WERI-Rb-1 (cell line): ENCODE data around the gene ZC3H12A.

Source experiments
- DNase-seq: peaks from one replicate; pipeline ENCODE4 v3.0.0-alpha.2; 2020
- H3K27ac ChIP-seq: fragments of 250-450 bp; sonication (Bioruptor Pico); 2 replicates; pipeline ENCODE4 v1.5.1; 2020; ENCODE audit warnings: mild to moderate bottlenecking, moderate library complexity
- H3K27me3 ChIP-seq: fragments of 250-450 bp; sonication (Bioruptor Pico); 2 replicates; pipeline ENCODE4 v1.5.1; 2021; ENCODE audit warnings: mild to moderate bottlenecking, low read depth, moderate library complexity; ENCODE audit not compliant: insufficient read depth, severe bottlenecking
- H3K36me3 ChIP-seq: fragments of 250-450 bp; sonication (Bioruptor Pico); 2 replicates; pipeline ENCODE4 v1.5.1; 2020; ENCODE audit warnings: mild to moderate bottlenecking, moderate library complexity
- H3K4me3 ChIP-seq: 2 replicates; pipeline ENCODE4 v1.5.1; 2011; ENCODE audit warnings: low read depth, mild to moderate bottlenecking, control low read depth, low read length
- H3K9me3 ChIP-seq: fragments of 250-450 bp; sonication (Bioruptor Pico); 2 replicates; pipeline ENCODE4 v1.5.1; 2021; ENCODE audit warnings: mild to moderate bottlenecking, moderate library complexity; ENCODE audit not compliant: severe bottlenecking
- CTCF ChIP-seq: IDR thresholded peaks from 2 replicates; pipeline ENCODE4 v1.5.1; 2011; ENCODE audit warnings: low read depth, mild to moderate bottlenecking, control low read depth, inconsistent platforms, low read length

ZC3H12A gene

GRCh38 chr1:37533317-37534093, 59.1 kb downstream of the ZC3H12A start:
- H3K4me3 ChIP-seq = no peak overlapping the region
- no peak for TF ChIP-seq CTCF
- no peaks in the 10 kb centered on the region for H3K9me3 ChIP-seq
- DNase-seq = no peak
- peaks cover 29% of the 10 kb centered on the region for H3K36me3 ChIP-seq
- H3K27ac ChIP-seq = no peak overlapping the region
- no peaks in the 10 kb centered on the region for H3K27me3 ChIP-seq
